ENCODE data around the gene CD93.

DNA sequence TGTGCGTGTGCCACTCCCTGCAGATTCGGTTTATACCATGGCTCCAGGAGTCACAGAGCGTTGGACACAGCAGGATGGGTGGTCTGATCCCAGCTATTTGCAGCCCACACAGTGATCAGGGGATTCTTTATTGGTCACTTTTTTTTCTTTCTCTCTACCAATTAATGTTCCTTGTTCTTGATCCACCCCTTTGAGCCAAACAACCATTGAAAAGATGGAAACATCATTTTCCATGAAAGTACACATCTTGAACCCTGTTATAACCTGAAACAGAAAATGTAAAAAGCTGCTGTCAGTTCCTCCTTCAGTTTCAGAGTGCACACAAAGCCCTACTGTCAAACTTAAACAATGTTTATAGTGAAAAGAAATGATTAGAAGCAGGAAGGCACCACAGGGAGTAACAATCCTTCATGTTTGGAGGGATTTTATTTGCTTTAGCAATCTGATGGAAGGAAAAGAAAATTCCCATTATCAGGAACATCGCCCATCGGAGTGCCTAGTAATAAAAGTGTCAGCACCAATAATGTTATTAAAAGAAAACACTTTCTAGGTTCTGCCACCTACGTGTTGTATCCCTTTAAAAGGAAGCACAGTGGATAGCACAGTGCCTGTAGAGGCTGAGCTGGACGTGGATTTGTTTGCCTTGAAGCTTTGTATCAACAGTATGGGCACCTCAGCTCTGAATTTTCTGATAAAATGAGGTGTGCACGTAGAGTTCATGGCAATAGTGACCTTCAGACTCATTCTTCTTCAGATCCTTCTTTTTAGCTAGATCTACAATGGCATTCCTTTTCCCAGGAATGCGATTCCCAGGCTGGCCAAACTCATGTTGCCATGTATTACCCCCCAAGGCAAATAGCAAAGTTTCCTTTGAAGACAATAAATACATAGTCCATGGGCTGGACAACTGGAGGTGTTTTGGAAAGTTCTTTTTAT is 20.6 kb downstream of the CD93 start:
- TF ChIP-seq, protein P1, sequence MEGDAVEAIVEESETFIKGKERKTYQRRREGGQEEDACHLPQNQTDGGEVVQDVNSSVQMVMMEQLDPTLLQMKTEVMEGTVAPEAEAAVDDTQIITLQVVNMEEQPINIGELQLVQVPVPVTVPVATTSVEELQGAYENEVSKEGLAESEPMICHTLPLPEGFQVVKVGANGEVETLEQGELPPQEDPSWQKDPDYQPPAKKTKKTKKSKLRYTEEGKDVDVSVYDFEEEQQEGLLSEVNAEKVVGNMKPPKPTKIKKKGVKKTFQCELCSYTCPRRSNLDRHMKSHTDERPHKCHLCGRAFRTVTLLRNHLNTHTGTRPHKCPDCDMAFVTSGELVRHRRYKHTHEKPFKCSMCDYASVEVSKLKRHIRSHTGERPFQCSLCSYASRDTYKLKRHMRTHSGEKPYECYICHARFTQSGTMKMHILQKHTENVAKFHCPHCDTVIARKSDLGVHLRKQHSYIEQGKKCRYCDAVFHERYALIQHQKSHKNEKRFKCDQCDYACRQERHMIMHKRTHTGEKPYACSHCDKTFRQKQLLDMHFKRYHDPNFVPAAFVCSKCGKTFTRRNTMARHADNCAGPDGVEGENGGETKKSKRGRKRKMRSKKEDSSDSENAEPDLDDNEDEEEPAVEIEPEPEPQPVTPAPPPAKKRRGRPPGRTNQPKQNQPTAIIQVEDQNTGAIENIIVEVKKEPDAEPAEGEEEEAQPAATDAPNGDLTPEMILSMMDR (IDR thresholded peaks at IDR 0.05): no peak
- TF ChIP-seq POLR2A (IDR thresholded peaks at IDR 0.05): no peak
